Activated naive CD4-positive, alpha-beta T cell treated with anti-CD3 and anti-CD28 coated beads, Interleukin-2, amount 50 U/mL, for 24 hours (primary cell): ENCODE measurements around the gene SSTR3.
"Not testable (repeated sequence)": the region's sequence is repeated elsewhere in the genome, so short reads cannot be mapped to it uniquely, and the experiment has no call there.

Source experiments
- H3K27ac Mint-ChIP-seq: one replicate; pipeline ENCODE4 v1.8.0; 2021; ENCODE audit warnings: mild to moderate bottlenecking, mixed read lengths
- H3K27me3 Mint-ChIP-seq: one replicate; pipeline ENCODE4 v1.8.0; 2021; ENCODE audit warnings: mixed read lengths
- H3K36me3 Mint-ChIP-seq: one replicate; pipeline ENCODE4 v1.8.0; 2021; ENCODE audit warnings: mixed read lengths
- H3K4me1 Mint-ChIP-seq: one replicate; pipeline ENCODE4 v1.8.0; 2021; ENCODE audit warnings: mixed read lengths
- H3K4me3 Mint-ChIP-seq: one replicate; pipeline ENCODE4 v1.8.0; 2021; ENCODE audit warnings: mild to moderate bottlenecking, mixed read lengths
- H3K9me3 Mint-ChIP-seq: one replicate; pipeline ENCODE4 v1.8.0; 2021; ENCODE audit warnings: mixed read lengths

Gene SSTR3

GRCh38 chr22:37212174-37212906 lies at the start of gene SSTR3:
TSS of gene SSTR3 (minus strand) at chr22:37212477. CDS start at chr22:37207803, 4,674 bp downstream.
- peaks cover 2% of the 10 kb centered on the region for H3K36me3 Mint-ChIP-seq
- H3K4me3 Mint-ChIP-seq, result peak within 1 kb of the TSS; percentile 1
- no peak within 1 kb of the TSS for H3K27ac Mint-ChIP-seq

GRCh38 chr22:37260901-37261336 lies 48.6 kb upstream of the SSTR3 start:
- Mint-ChIP-seq H3K4me3 (no peak overlapping the region), H3K9me3 (no peaks in the 10 kb centered on the region), H3K36me3 (peaks cover 1% of the 10 kb centered on the region), H3K27me3 (no peaks in the 10 kb centered on the region), H3K4me1 (peaks cover 22% of the 10 kb centered on the region), H3K27ac (peak overlapping the region; percentile 70)

More at GRCh38 chr22:37212174-37212906, at the start of gene SSTR3:
- no peaks in the 10 kb centered on the region for H3K9me3 Mint-ChIP-seq
- peaks cover 72% of the 10 kb centered on the region for H3K4me1 Mint-ChIP-seq
- H3K27me3 Mint-ChIP-seq, result no peaks in the 10 kb centered on the region

DNA sequence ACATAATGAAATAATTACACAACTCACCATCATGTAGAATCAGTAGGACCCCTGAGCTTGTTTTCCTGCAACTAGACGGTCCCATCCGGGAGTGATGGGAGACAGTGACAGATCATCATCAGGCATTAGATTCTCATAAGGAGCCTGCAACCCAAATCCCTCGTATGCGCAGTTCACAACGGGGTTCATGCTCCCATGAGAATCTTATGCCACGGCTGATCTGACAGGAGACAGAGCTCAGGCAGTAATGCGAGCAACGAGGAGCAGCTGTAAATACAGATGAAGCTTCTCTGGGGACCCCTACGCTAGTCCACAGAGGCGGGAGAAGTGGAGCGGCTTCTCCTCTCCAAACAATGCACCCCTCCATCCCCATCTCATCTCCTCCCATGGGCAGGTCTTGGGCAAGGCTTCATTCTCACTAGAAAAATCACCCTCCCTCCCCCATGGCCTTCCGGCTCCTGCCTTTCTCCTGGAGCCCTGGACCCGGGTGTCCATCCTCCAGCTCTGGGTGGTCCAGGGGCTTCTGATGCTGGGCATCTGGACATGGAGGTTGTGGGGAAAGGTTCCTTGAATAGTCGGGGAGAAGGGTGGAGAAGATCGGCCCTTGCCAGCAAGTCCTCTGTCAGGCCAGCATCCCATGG lies 48.0 kb upstream of the SSTR3 start:
- H3K27ac Mint-ChIP-seq, result no peak overlapping the region
- H3K27me3 Mint-ChIP-seq, result no peaks in the 10 kb centered on the region
- H3K9me3 Mint-ChIP-seq, result no peaks in the 10 kb centered on the region
- H3K4me1 Mint-ChIP-seq, result peaks cover 27% of the 10 kb centered on the region
- H3K4me3 Mint-ChIP-seq, result no peak overlapping the region
- H3K36me3 Mint-ChIP-seq, result no peaks in the 10 kb centered on the region

DNA sequence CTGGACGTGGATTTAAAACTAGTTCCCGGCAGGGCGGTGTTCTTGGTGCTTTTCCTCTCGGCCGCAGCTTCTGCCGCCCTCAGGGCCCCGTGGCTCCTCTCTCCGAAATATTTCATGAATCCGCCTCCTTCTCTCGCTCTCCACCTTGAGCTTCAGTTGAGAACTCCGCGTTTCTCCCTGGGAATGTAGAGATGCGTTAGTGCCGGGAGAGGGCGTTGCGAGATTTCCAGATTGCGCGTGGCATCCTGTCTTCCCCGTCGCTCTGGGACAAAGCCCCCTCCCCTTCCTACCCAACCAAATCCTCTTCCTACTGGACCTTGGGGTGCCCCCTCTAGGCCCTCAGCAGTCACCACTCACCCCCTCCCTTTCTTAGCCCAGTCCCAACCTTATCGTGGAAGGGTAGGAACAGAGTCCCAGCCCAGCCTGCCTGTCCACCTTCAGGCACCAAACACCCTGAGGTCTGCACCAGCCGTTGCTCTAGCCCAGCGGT lies 47.3 kb upstream of the SSTR3 start:
- Mint-ChIP-seq H3K4me3 (peak overlapping the region; percentile 33), H3K27me3 (no peaks in the 10 kb centered on the region), H3K9me3 (no peaks in the 10 kb centered on the region), H3K4me1 (peaks cover 34% of the 10 kb centered on the region), H3K36me3 (no peaks in the 10 kb centered on the region), H3K27ac (peak overlapping the region; percentile 80)

DNA sequence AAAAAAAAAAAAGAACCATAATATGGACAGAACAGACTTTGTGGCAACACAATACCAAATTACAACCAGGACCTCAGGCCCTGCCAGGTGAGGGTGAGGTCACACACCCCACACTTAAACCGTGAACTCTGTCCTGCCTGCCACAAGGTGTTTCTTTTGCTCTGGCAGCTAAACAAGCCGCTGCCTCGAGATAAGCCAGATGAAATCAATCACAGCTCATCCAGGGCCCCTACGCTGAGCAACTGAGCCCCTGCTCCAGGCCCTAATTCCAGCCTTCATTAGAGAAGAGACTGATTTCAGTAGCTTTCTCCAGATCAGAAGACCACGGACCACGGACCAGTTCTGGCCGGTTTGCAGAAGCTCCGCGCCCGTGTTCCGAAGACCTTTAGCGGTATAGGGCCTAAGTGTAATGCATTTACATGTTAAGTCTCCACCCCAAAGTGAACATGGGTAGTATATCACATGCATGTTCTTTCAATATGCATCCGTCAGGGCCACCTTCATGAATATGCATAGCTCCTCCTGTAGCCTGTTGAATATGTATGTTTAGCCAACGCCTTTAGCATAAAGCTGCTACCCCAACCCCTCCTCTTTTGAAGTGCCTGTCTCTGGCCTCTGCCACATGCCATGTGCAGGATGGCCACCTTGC lies 46.6 kb upstream of the SSTR3 start:
- no peaks in the 10 kb centered on the region for H3K27me3 Mint-ChIP-seq
- no peak overlapping the region for H3K4me3 Mint-ChIP-seq
- H3K4me1 Mint-ChIP-seq, result peaks cover 38% of the 10 kb centered on the region
- no peaks in the 10 kb centered on the region for H3K9me3 Mint-ChIP-seq
- no peaks in the 10 kb centered on the region for H3K36me3 Mint-ChIP-seq
- H3K27ac Mint-ChIP-seq, result no peak overlapping the region

- no peaks in the 10 kb centered on the region for H3K27me3 Mint-ChIP-seq
- H3K9me3 Mint-ChIP-seq, result no peaks in the 10 kb centered on the region
- H3K27ac Mint-ChIP-seq, result peak overlapping the region; percentile 91
Measured at GRCh38 chr22:37258005-37258752, 45.9 kb upstream of the SSTR3 start.

GRCh38 chr22:37256075-37256726 lies 43.9 kb upstream of the SSTR3 start:
- H3K4me3 Mint-ChIP-seq, result no peak overlapping the region
- H3K36me3 Mint-ChIP-seq, result no peaks in the 10 kb centered on the region
- peak overlapping the region; percentile 65 for H3K27ac Mint-ChIP-seq

More at GRCh38 chr22:37258005-37258752, 45.9 kb upstream of the SSTR3 start:
- peaks cover 38% of the 10 kb centered on the region for H3K4me1 Mint-ChIP-seq
- no peaks in the 10 kb centered on the region for H3K36me3 Mint-ChIP-seq
- no peak overlapping the region for H3K4me3 Mint-ChIP-seq

GRCh38 chr22:37255558-37256006 lies 43.3 kb upstream of the SSTR3 start:
- Mint-ChIP-seq H3K36me3 (no peaks in the 10 kb centered on the region), H3K27me3 (no peaks in the 10 kb centered on the region), H3K9me3 (no peaks in the 10 kb centered on the region), H3K4me3 (no peak overlapping the region), H3K4me1 (peaks cover 32% of the 10 kb centered on the region), H3K27ac (peak overlapping the region; percentile 88)

More at GRCh38 chr22:37256075-37256726, 43.9 kb upstream of the SSTR3 start:
- H3K9me3 Mint-ChIP-seq, result no peaks in the 10 kb centered on the region
- H3K27me3 Mint-ChIP-seq, result no peaks in the 10 kb centered on the region
- H3K4me1 Mint-ChIP-seq, result peaks cover 38% of the 10 kb centered on the region

DNA sequence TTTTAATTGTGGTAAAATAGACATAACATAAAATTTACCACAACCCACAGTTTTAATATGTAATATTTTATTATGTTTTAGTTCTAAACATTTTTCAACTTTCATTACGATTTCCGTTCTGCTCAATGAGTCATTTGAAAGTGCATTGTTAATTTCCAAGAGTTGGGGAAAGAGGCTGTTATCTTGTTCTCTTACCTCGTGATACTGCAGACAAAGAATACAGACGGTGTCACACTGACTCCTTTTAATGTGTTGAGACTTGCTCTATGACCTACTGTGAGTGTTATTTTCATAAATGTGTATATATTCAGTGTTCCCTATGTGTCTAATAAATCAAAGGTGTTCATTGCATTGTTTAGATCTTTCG lies 42.6 kb upstream of the SSTR3 start:
- Mint-ChIP-seq H3K27ac (peak overlapping the region; percentile 92), H3K4me1 (peaks cover 30% of the 10 kb centered on the region), H3K4me3 (peak overlapping the region; percentile 45), H3K36me3 (no peaks in the 10 kb centered on the region), H3K27me3 (no peaks in the 10 kb centered on the region), H3K9me3 (no peaks in the 10 kb centered on the region)

DNA sequence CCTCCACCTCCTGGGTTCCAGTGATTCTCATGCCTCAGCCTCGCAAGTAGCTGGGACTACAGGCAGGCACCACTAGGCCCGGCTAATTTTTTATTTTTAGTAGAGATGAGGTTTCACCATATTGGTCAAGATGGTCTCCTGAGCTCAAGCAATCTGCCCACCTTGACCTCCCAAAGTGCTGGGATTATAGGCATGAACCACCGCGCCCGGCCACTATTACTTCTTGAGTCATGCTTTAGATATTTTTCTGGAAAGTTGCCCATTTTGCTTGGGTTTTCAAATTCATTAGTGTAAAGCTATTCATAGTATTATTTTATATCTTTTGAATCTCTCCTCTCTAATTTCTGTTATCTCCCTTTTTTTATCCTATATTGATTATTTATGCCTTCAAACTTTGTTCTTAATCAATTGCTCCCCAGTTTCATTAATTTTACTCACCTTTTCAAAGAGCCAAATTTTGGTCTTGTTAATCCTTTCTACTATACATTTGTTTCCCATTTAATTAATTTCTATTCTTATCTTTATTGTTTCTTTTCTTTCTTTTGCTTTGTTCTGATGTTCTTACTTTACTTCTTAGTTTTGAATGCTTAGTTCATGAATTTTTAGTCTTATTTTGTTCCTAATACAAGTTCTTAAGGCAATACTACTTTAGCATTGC lies 42.1 kb upstream of the SSTR3 start:
- peak overlapping the region; percentile 92 for H3K27ac Mint-ChIP-seq
- H3K27me3 Mint-ChIP-seq, result no peaks in the 10 kb centered on the region
- H3K4me3 Mint-ChIP-seq, result peak overlapping the region; percentile 45
- H3K9me3 Mint-ChIP-seq, result no peaks in the 10 kb centered on the region
- H3K4me1 Mint-ChIP-seq, result peaks cover 25% of the 10 kb centered on the region
- no peaks in the 10 kb centered on the region for H3K36me3 Mint-ChIP-seq

- Mint-ChIP-seq H3K27ac (peak overlapping the region; percentile 30), H3K36me3 (no peaks in the 10 kb centered on the region), H3K4me1 (peaks cover 20% of the 10 kb centered on the region), H3K9me3 (no peaks in the 10 kb centered on the region), H3K4me3 (no peak overlapping the region), H3K27me3 (no peaks in the 10 kb centered on the region)
Measured at GRCh38 chr22:37253126-37253660, 40.9 kb upstream of the SSTR3 start.

GRCh38 chr22:37251836-37252235 lies 39.6 kb upstream of the SSTR3 start:
- H3K9me3 Mint-ChIP-seq, H3K36me3 Mint-ChIP-seq, H3K27ac Mint-ChIP-seq, H3K4me3 Mint-ChIP-seq, H3K27me3 Mint-ChIP-seq: not testable (repeated sequence)
- H3K4me1 Mint-ChIP-seq, result peaks cover 15% of the 10 kb centered on the region

DNA sequence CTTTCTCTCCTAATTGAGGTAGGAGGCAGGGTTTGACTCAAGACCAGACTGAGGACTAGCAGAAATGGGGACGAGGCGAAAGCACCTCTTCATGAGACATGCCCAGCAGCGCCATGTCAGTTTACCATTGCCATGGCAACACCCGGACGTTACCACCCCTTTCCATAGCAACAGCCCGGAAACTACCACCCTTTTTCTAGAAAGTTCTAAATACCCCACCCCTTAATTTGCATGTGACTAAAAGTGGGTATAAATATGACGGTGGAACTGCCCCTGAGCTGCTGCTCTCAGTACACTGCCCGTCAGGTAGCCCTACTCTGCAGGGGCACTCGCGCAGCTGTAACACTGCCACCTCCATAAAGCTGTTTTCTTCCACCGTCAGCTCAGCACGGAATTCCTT lies 37.7 kb upstream of the SSTR3 start:
- Mint-ChIP-seq H3K4me1 (peaks cover 8% of the 10 kb centered on the region), H3K9me3 (no peaks in the 10 kb centered on the region), H3K27me3 (no peaks in the 10 kb centered on the region), H3K27ac (no peak overlapping the region), H3K36me3 (no peaks in the 10 kb centered on the region), H3K4me3 (no peak overlapping the region)

DNA sequence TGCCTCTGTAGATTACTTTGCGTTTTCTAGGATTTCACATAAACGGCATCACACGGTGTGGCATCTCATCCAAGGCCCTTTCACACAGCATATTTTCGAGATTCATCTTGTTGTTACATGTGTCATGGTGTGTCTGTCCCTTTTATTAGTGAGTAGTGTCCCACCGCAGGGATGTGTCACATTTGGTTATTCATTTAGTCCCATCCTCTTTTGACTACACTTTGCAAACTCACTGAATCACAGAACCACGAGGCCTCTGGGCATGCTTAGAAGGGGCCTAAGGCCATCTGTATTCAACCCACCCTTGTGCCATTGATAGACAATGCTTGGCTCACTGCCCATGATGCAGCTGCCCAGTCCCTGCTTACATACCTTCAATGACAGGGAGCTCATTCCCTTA lies 36.0 kb upstream of the SSTR3 start:
- Mint-ChIP-seq H3K27me3 (no peaks in the 10 kb centered on the region), H3K4me1 (peaks cover 7% of the 10 kb centered on the region), H3K36me3 (no peaks in the 10 kb centered on the region), H3K27ac (peak overlapping the region; percentile 2), H3K4me3 (no peak overlapping the region), H3K9me3 (no peaks in the 10 kb centered on the region)
